Measurements from ENCODE around the gene TNFRSF19.
A peak's percentile ranks its signal among the peaks of the same experiment; 100 is the strongest.

Gene TNFRSF19

GRCh38 chr13:23634897-23635296 is 64.7 kb downstream of the TNFRSF19 start:
- TF ChIP-seq GABPA (IDR thresholded peaks at IDR 0.05; ENCODE audit: low read depth), result no peak
- no peak for TF ChIP-seq POLR2AphosphoS5 (IDR thresholded peaks at IDR 0.05; ENCODE audit: low read depth)
- no peak for TF ChIP-seq SPI1 (IDR thresholded peaks at IDR 0.05; ENCODE audit: borderline replicate concordance, low read depth)
- no peak for TF ChIP-seq CTCF (IDR thresholded peaks at IDR 0.05; ENCODE audit: insufficient read depth, low read length)
- no peak for TF ChIP-seq REST (IDR thresholded peaks at IDR 0.05; ENCODE audit: insufficient replicate concordance, low read depth)
- no peaks in the 10 kb centered on the region for H3K27me3 ChIP-seq (ENCODE audit: insufficient read depth, poor library complexity, severe bottlenecking)
- no peak overlapping the region for H3K4me3 ChIP-seq (replicated peaks; ENCODE audit: insufficient read depth, low read length)
- peak overlapping the region; percentile 21 for H3K27ac ChIP-seq (replicated peaks)
- DNase-seq (ENCODE audit: low read depth in 1 of 2, low spot score in 1 of 2), result no peak

GRCh38 chr13:23636360-23636759 is 66.1 kb downstream of the TNFRSF19 start:
- TF ChIP-seq GABPA (IDR thresholded peaks at IDR 0.05; ENCODE audit: low read depth) (no peak), SPI1 (IDR thresholded peaks at IDR 0.05; ENCODE audit: borderline replicate concordance, low read depth) (no peak), CTCF (IDR thresholded peaks at IDR 0.05; ENCODE audit: insufficient read depth, low read length) (no peak), REST (IDR thresholded peaks at IDR 0.05; ENCODE audit: insufficient replicate concordance, low read depth) (no peak), POLR2AphosphoS5 (IDR thresholded peaks at IDR 0.05; ENCODE audit: low read depth) (no peak)
- peak in 1 of 2 experiments; percentile 77 for DNase-seq (ENCODE audit: low read depth in 1 of 2, low spot score in 1 of 2)
- H3K27ac ChIP-seq (replicated peaks), result peak overlapping the region; percentile 78

GRCh38 chr13:23637829-23638228 is 67.6 kb downstream of the TNFRSF19 start:
- TF ChIP-seq CTCF (IDR thresholded peaks at IDR 0.05; ENCODE audit: insufficient read depth, low read length), result no peak
- no peak for TF ChIP-seq GABPA (IDR thresholded peaks at IDR 0.05; ENCODE audit: low read depth)
- no peak for TF ChIP-seq SPI1 (IDR thresholded peaks at IDR 0.05; ENCODE audit: borderline replicate concordance, low read depth)
- TF ChIP-seq POLR2AphosphoS5 (IDR thresholded peaks at IDR 0.05; ENCODE audit: low read depth), result no peak
- TF ChIP-seq REST (IDR thresholded peaks at IDR 0.05; ENCODE audit: insufficient replicate concordance, low read depth), result no peak
- H3K27ac ChIP-seq (replicated peaks), result no peak overlapping the region
- DNase-seq (ENCODE audit: low read depth in 1 of 2, low spot score in 1 of 2), result no peak
- H3K27me3 ChIP-seq (ENCODE audit: insufficient read depth, poor library complexity, severe bottlenecking), result no peaks in the 10 kb centered on the region
- no peak overlapping the region for H3K4me3 ChIP-seq (replicated peaks; ENCODE audit: insufficient read depth, low read length)

More at GRCh38 chr13:23636360-23636759, 66.1 kb downstream of the TNFRSF19 start:
- Histone ChIP-seq H3K4me3 (replicated peaks; ENCODE audit: insufficient read depth, low read length) (no peak overlapping the region), H3K27me3 (ENCODE audit: insufficient read depth, poor library complexity, severe bottlenecking) (no peaks in the 10 kb centered on the region)
